GM12872 (cell line): ENCODE measurements around the gene GRIP1.

ENCODE experiments used
- CTCF ChIP-seq: IDR thresholded peaks from 3 replicates; pipeline ENCODE4 v1.5.1; 2011; ENCODE audit warnings: low read depth, mild to moderate bottlenecking, low read length, moderate library complexity; ENCODE audit not compliant: insufficient read depth

Gene GRIP1

GRCh38 chr12:66351301-66351700 is 327.6 kb downstream of the GRIP1 start:
- no peak for TF ChIP-seq CTCF

GRCh38 chr12:66345956-66346355 is 332.9 kb downstream of the GRIP1 start:
- no peak for TF ChIP-seq CTCF

GRCh38 chr12:66345212-66345611 is 333.7 kb downstream of the GRIP1 start:
- no peak for TF ChIP-seq CTCF

- TF ChIP-seq CTCF = no peak
These were observed 337.8 kb downstream of the GRIP1 start for GRCh38 chr12:66341126-66341525.

GRCh38 chr12:66340131-66340530 is 338.7 kb downstream of the GRIP1 start:
- no peak for TF ChIP-seq CTCF

- no peak for TF ChIP-seq CTCF
These were observed 341.4 kb downstream of the GRIP1 start for GRCh38 chr12:66337381-66338010.

- no peak for TF ChIP-seq CTCF
These were observed 343.1 kb downstream of the GRIP1 start for GRCh38 chr12:66335746-66336145.

- no peak for TF ChIP-seq CTCF
These were observed 347.1 kb downstream of the GRIP1 start for GRCh38 chr12:66331814-66332213.
